Measurements from ENCODE around the gene ABCC3. TPM values are rescaled to one million over a fixed set of nuclear protein-coding genes. Genes with fewer than 3 reads are reported as not detected.

ABCC3 gene
- total and polyA plus RNA-seq, 2 of the 8 experiments (the other 6 are each of a cell fraction or from before 2014, with no cell fraction given): 0.35 to 0.37 TPM

DNA sequence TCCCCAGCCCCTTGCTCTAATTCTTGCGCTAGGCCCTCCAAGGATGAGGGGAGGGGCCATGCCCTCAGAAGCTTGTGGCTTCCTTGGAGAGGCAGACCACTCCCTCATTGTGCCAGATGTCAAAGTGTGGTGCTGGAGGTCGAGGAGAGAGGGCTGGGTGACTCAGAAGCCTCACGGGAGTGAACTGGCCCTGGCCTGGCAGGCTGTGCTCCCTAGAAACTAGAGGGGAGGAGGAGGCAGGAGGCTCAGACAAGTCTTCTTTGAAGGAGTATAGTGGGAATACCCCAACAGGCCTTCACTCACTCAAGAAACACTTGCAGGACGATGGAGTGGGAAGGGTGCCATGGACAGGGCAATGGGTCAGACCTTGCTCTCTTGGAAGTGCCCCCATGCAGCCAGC lies 54.6 kb downstream of the ABCC3 start:
- Histone ChIP-seq H3K23ac (ENCODE audit: insufficient read length) (no peak overlapping the region), H3K4ac (replicated peaks; ENCODE audit: insufficient read length, low read depth, low read length) (no peak overlapping the region), H3K23me2 (ENCODE audit: low read depth, low read length) (no peaks in the 10 kb centered on the region), H3K27me3 (replicated peaks in 1 of 4; ENCODE audit: control insufficient read depth in 3 of 4, extremely low read depth in 1 of 4, insufficient read depth in 3 of 4, low read length in 3 of 4) (no peaks in the 10 kb centered on the region), H2BK20ac (ENCODE audit: low read length) (no peak overlapping the region), H2BK12ac (ENCODE audit: low read depth, low read length) (no peak overlapping the region), H3K56ac (replicated peaks; ENCODE audit: insufficient read length, low read depth, low read length) (no peak overlapping the region), H3K36me3 (ENCODE audit: control insufficient read depth in 2 of 4, insufficient read depth in 4 of 4, low read length in 3 of 4) (peaks cover 2 to 12% (median 5%) of the 10 kb centered on the region in 4 experiments; a peak in 5 of 8 replicates), H3K4me2 (ENCODE audit: insufficient read depth in 1 of 2, low read depth in 2 of 2, low read length in 2 of 2) (no peak overlapping the region), H3K9ac (replicated peaks in 1 of 4; ENCODE audit: extremely low read depth in 1 of 4, low read depth in 3 of 4, low read length in 3 of 4) (no peak overlapping the region), H3K79me1 (ENCODE audit: low read depth, low read length) (no peaks in the 10 kb centered on the region), H2BK120ac (replicated peaks; ENCODE audit: low read depth, low read length) (no peak overlapping the region), H2AFZ (ENCODE audit: low read length) (no peak overlapping the region), H3K14ac (ENCODE audit: insufficient read length) (no peak overlapping the region), H2BK5ac (ENCODE audit: low read depth, low read length) (no peak overlapping the region), H2BK15ac (ENCODE audit: low read length) (no peak overlapping the region), H4K5ac (ENCODE audit: insufficient read length, low read depth, low read length) (no peak overlapping the region), H4K8ac (ENCODE audit: extremely low read depth, insufficient read depth, low read length) (no peak overlapping the region; the same call in 1 of the 2 replicates), H3K9me3 (ENCODE audit: insufficient read depth in 2 of 2, low read depth in 1 of 2, low read length in 1 of 2) (no peaks in the 10 kb centered on the region), H3K79me2 (ENCODE audit: control insufficient read depth in 1 of 2, insufficient read depth in 2 of 2, low read length in 2 of 2) (no peaks in the 10 kb centered on the region), H3K18ac (ENCODE audit: extremely low read depth, low read length) (no peak overlapping the region), H3K27ac (ENCODE audit: low read depth, low read length) (no peak overlapping the region), H4K20me1 (replicated peaks in 1 of 2; ENCODE audit: control insufficient read depth in 1 of 2, insufficient read depth in 2 of 2, low read length in 2 of 2) (no peaks in the 10 kb centered on the region), H4K91ac (replicated peaks; ENCODE audit: insufficient read length, low read length) (no peak overlapping the region), H3K4me3 (ENCODE audit: extremely low read depth in 1 of 4, insufficient read depth in 2 of 4, low read depth in 3 of 4, low read length in 4 of 4) (no peak overlapping the region), H2AK5ac (ENCODE audit: low read depth, low read length) (no peak overlapping the region), H3K4me1 (replicated peaks in 1 of 4; ENCODE audit: control insufficient read depth in 3 of 4, insufficient read depth in 4 of 4, low read length in 3 of 4) (peaks cover 1 to 28% (median 10%) of the 10 kb centered on the region in 4 experiments; a peak in 6 of 7 replicates)
- CTCF ChIA-PET (ENCODE audit: partially characterized antibody): interaction anchor here (2.3 to 20.2 kb wide), 4 partner anchors 8 to 139 kb away, joined by 7 to 391 read pairs (median 52); no protein-coding TSS in a partner anchor
- 65% methylated on average over 4 of the region's 4 CpGs; no CpG with 5 or more reads in 1 of the 2 experiments for WGBS, 2 experiments (ENCODE audit: extremely low coverage in 1 of 2, insufficient coverage in 1 of 2, insufficient read length in 1 of 2, insufficient replicate concordance in 2 of 2, low coverage in 1 of 2, low lambda C conversion rate in 2 of 2, missing lambda C conversion rate in 1 of 2)
- POLR2A ChIA-PET (ENCODE audit: partially characterized antibody): interaction anchor here (0.8 kb wide), 1 partner anchor 27 kb away, joined by 3 read pairs; no protein-coding TSS in a partner anchor
- no peak for FAIRE-seq
- no peak for DNase-seq (ENCODE audit: low read depth in 1 of 2, low spot score in 2 of 2)
- TF ChIP-seq TCF12 (IDR thresholded peaks at IDR 0.05; ENCODE audit: low read depth, low read length): no peak
- no peak for TF ChIP-seq JUND (IDR thresholded peaks at IDR 0.05; ENCODE audit: low read length)
- TF ChIP-seq NRF1 (IDR thresholded peaks at IDR 0.05; ENCODE audit: low read depth, low read length): no peak
- no peak for TF ChIP-seq CREB1 (IDR thresholded peaks at IDR 0.05)
- no peak for TF ChIP-seq SUZ12 (IDR thresholded peaks at IDR 0.05; ENCODE audit: low read length)
- TF ChIP-seq, protein P1, sequence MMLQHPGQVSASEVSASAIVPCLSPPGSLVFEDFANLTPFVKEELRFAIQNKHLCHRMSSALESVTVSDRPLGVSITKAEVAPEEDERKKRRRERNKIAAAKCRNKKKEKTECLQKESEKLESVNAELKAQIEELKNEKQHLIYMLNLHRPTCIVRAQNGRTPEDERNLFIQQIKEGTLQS (IDR thresholded peaks at IDR 0.05; ENCODE audit: insufficient read depth, low read depth, low read length): no peak
- no peak for TF ChIP-seq SP4 (IDR thresholded peaks at IDR 0.05; ENCODE audit: low read length)
- TF ChIP-seq POLR2A (IDR thresholded peaks at IDR 0.05; ENCODE audit: control extremely low read depth in 1 of 2, low read depth in 2 of 2, low read length in 2 of 2): no peak
- no peak for TF ChIP-seq SRF (IDR thresholded peaks at IDR 0.05; ENCODE audit: low read depth, low read length)
- TF ChIP-seq, protein P2, sequence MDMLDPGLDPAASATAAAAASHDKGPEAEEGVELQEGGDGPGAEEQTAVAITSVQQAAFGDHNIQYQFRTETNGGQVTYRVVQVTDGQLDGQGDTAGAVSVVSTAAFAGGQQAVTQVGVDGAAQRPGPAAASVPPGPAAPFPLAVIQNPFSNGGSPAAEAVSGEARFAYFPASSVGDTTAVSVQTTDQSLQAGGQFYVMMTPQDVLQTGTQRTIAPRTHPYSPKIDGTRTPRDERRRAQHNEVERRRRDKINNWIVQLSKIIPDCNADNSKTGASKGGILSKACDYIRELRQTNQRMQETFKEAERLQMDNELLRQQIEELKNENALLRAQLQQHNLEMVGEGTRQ (IDR thresholded peaks at IDR 0.05; ENCODE audit: low read length): no peak
- TF ChIP-seq TAF7 (optimal IDR thresholded peaks at IDR 0.05; ENCODE audit: borderline replicate concordance, low read depth, low read length): no peak
- no peak for TF ChIP-seq NANOG (IDR thresholded peaks at IDR 0.05; ENCODE audit: insufficient read depth, low read depth, low read length, poor library complexity, severe bottlenecking)
- TF ChIP-seq POU5F1 (IDR thresholded peaks at IDR 0.05; ENCODE audit: low read depth, low read length): no peak
- no peak for TF ChIP-seq CHD2 (IDR thresholded peaks at IDR 0.05; ENCODE audit: low read length)

All from H1 (cell line).